ENCODE data around the gene LRP1B.

Gene LRP1B

GRCh38 chr2:140865837-140866236 is 1265.0 kb downstream of the LRP1B start:
- no peak for DNase-seq

DNA sequence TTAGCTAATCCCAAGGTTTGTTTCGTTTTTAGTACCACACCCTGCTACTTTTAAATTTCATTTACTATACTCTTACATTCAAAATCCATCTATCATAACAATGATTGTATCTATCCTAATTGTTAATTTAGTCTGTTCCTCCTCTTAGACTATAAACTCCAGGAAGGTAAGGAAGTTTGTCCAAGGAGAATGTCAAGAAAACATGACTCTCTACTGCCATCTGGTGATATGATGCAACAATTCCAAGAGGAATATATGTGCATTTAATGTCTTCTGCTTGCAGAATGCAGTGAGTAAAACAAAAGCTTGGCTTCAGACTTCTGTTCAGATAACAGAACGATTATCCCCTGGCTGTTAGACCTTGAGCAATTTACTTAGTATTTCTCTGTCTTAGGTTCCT is 1267.1 kb downstream of the LRP1B start:
- no peak for DNase-seq

- DNase-seq = no peak
Measured at GRCh38 chr2:140862181-140862580, 1268.6 kb downstream of the LRP1B start.

- DNase-seq = no peak
Measured at GRCh38 chr2:140861666-140862065, 1269.2 kb downstream of the LRP1B start.

DNA sequence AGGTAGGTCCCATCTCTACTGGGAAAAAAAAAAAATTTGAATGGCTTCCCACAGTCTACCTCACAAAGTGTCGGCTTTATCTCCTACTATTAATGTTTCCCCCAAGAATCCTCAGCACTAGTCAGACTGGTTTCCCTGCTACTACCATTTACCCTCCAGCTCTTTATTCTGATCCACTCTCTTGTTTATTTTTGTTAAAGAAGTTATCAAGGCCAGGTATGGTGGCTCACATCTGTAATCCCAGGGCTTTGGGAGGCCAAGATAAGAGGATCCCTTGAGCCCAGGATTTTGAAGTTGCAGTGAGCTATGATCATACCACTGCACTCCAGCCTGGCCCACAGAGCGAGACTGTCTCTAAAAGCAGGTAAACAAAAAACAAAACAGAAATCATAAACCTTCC is 1275.3 kb downstream of the LRP1B start:
- DNase-seq = no peak

DNA sequence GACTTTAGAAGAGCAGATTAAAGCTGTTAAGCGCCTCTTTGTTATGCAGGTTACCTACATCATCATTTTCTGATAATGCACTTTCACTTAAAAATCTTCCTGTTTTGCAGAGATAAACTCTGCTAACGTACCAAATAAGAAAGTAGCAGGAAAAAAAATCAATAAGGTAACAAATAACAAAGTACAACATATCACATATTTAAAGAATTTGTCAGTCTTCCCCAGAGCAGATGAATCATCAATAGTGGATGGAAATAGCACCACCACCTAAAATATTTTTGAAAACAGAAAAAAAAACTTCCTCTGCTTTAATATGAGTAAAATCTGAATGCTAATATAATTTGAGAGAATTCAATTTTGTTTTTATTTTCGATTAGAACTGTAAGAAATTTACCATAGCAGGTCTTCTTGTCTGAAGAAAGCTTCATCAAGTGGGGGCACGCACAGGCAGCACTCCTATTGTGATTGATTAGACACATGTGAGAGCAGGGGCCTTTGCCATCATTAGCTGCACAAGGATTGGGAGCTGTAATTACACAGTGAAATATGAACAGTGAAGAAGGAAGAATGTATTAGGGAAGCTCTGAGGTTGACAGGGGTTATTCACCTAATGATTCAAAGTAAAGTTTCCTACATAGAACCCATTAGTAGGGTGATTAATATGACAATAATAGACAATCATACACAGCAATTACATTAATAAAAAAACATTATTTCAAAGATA is 1279.4 kb downstream of the LRP1B start:
- DNase-seq = no peak

DNA sequence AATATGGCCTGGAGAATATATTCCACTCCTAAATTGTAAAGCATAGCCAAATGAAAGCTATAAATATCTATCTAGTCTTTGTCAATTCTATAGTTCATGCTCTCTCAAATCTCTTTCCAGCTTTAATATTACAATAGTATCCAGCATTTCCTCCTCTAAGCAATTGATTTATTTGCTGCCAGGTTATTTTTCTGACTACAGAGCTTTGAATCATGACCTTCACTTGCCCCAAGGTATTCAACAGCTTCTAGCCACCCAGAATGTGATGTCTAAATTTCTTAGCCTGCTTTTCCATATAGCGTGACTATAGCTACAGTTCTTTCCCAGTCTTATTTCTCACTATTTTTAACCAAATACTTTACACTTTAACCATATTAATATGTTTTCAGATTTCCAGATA is 1287.6 kb downstream of the LRP1B start:
- no peak for DNase-seq

GRCh38 chr2:140842110-140842509 is 1288.7 kb downstream of the LRP1B start:
- no peak for DNase-seq

DNA sequence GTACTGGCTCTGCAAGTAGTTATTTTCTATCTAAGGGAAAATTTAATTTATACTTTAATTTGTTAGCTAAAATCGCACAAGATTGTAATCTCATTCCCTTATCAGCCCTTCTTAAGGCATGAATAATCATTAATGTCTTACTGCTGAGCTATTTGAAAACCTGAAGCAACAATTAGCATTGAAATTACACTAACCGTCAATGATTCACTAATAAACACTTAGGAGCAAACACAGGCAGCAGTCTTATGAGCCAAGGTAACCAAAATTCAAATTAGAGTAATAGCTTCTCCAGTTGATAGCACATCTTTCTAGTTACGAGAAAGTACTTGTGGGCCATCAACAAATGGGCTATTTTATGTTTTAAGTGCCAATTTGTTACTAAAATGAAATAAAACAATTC is 1289.7 kb downstream of the LRP1B start:
- no peak for DNase-seq

- DNase-seq = no peak
Measured at GRCh38 chr2:140836826-140837225, 1294.0 kb downstream of the LRP1B start.

GRCh38 chr2:140835079-140835478 is 1295.7 kb downstream of the LRP1B start:
- no peak for DNase-seq

GRCh38 chr2:140814141-140814540 is 1316.7 kb downstream of the LRP1B start:
- DNase-seq = no peak

GRCh38 chr2:140808820-140809219 is 1322.0 kb downstream of the LRP1B start:
- DNase-seq = no peak

- DNase-seq = no peak
Measured at GRCh38 chr2:140808211-140808610, 1322.6 kb downstream of the LRP1B start.

GRCh38 chr2:140804700-140805260 is 1326.0 kb downstream of the LRP1B start:
- DNase-seq = no peak

DNA sequence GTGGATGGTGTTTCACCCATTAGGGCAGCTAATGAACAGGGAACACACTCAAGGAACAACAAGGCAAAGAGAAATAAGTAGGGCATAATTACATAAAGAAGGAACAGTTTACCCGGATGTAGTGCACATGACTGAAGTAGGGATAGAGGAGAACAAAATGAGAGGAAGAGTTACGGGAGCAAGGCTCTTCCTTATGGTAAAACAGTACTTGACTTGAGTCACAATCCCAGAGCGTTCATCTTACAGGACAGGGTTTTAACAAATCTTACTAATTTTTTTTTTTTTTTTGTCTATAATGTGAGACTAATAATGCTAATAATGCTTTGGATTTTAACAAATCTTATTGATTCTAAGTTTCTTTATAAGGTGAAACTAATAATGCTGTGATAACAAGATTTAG is 1329.5 kb downstream of the LRP1B start:
- no peak for DNase-seq

DNA sequence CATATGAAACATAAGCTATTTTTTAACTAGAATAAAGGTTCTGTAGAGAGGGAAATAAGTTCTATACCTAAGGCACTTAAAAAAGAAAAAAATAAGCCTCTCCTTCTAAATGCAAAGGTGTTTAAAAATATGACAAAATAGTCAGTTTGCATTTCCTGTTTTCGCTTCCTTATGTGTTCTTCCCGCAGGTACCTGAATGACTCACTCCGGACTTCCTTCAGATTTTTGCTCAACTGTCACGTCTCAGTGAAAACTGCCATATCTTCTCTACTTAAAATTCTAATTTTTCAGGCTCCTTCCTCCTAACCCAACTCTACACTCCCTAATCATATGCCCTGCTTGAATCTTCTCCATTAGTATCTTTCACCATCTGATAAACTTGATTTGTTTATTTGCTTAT is 1333.1 kb downstream of the LRP1B start:
- no peak for DNase-seq

DNA sequence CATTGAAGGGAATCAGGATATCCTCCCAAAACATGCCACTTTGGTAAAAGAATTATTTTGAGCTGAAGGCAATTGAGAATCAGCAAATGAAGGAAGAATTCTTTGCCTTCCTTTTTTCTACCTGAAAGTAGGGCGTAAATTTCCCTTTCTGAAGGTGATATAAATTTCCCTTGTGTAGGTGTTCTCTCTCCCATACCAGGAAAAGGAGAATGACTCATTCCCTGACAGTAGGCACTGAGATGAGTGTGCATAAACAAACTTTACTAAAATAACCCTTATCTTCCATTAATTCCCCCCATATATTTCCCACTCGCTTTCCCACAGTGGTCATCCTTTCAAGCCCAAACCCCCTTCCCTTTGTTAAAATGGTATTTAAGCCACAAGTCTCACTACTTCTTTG is 1339.0 kb downstream of the LRP1B start:
- no peak for DNase-seq

DNA sequence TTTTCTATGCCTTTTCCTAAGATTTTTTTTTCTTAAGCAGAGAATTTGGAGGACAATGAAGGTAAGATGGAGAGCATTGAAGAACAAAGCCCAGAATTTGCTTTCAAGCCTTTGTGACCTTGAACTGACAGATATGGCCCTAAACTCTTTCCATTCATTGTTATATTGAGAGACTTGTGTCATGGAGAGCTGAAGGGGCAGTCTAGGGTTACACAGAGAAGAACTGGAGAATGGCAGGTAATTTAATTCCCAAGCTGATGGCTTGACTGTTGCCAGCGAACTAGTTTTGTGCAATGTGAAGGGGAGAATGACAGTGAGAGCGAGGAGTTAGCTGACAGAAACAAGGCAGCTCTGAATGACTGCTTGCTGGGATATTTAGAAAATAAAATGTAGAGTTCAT is 1344.2 kb downstream of the LRP1B start:
- DNase-seq = no peak

DNA sequence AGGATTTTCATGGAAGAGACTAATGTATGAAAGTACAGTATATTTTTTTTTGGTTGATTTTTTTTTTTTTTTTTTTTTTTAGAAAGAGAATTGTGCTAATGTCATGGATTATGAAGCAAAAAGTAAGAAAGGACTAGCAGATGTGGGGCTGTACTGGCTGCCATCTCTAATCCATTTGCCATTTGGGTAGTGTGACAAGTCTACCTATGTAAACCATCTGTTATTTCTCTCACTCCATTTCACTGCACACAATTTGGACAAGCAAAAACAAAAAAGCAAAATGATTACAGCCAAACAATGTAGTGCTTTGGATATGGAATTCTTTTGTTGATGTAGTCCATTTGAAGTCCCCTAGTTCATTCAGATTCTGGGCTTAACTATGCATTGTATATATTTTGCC is 1355.4 kb downstream of the LRP1B start:
- DNase-seq = no peak

DNA sequence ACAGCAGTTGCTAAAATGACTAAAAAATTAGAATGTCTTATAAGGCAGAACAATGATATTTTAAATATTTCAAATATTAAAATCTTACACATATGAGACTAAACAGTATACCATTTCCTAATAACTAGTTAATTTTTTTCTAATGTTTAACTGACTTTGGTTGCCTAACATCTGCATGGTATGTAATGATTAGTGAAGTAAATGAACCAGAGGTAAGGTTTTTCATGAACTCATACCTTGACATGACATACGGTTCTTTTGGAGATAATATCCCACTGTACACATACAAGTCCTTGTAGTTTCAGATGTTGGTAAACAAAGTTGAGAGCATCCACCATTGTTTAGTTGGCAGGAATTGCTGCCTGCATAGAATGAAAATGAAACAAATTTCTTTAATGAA is 1360.2 kb downstream of the LRP1B start:
- no peak for DNase-seq

DNA sequence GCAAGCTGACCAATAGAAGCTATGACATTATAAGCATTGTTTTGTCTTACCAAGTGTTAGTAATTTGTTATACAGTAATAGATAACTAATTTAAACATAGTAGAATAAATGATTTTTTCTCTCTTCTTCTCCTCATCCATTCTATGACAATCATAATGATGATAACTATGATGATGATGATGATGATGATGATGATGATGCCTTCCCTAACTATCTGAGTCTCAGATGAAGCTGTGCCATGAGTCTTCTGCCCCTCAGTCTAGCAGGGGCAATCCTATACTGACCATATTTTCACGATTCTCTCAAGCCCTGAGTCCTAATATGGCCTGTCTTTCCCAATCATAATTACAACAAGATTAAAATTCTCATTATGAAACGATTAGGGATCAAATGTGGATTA is 1369.0 kb downstream of the LRP1B start:
- DNase-seq = no peak

DNA sequence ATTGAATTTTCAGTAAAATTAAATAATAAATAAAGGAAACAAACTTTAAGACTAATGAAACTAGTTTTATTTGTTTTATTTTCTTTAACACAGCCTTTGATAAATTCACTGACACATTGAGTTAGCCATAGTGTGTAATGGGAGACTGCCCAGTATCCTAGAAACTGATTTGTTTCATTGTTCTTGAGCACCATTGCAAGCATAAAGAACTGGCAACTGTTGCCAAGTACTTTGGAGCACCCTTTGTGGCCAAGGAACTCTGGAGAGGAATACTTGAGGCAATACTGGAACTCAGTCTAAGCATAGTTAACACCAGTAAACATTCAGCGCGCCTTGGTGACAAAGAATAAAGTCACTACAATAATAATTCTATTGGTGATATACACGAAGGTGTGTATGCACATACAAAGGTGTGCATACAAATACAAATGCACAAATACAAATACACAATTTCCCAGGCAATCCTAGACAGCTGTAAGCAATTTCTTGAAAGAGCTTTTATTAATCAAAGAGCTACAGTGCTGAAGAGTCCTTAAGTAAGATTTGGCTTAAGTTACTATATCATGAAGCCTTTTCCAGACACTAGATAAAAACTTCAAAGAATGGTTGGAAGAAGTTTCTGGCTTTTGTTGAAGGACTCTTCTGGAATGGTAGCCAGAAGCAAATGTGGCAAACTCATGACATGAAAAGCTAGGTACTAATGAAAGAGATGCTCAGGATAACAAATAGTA is 1371.2 kb downstream of the LRP1B start:
- no peak for DNase-seq

DNA sequence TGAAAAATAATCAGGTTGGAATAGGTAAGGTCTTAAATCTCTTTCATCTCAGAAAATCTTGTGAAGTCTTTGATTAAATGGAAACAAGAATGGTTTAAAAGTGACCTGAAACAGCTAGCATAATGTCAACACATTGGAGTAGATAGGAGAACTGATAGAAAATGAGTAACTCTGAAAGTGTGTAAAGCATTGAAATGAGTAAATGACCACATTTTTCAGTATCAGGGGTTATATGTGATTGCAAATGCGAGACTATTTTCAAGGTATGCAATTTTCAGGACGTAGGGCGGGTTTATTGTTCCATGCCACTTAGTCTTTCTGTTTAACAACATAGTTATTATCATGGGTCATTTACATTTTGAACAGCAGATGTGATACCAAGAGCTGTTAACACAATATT is 1383.2 kb downstream of the LRP1B start:
- no peak for DNase-seq

All from stimulated activated CD4-positive, alpha-beta T cell treated with anti-CD3 and anti-CD28 coated beads, Interleukin-15, amount 100 ng/mL, for 24 hours (primary cell).